ENCODE measurements around the gene BMERB1. TPM values are rescaled to one million over a fixed set of nuclear protein-coding genes. Genes with fewer than 3 reads are reported as not detected.

BMERB1 gene
- total and polyA plus RNA-seq, 9 of the 15 experiments (the other 6 are each of a cell fraction or from before 2014, with no cell fraction given): 0.29 to 2.9 (median 0.94) TPM

GRCh38 chr16:15576960-15577958, 142.9 kb downstream of the BMERB1 start (continued):
- peak in 1 of 2 experiments; percentile 72; a peak in 1 of 4 replicates for TF ChIP-seq ZNF639 (CRISPR knock-in tag; conservative IDR thresholded peaks at IDR 0.05 in 1 of 2, IDR thresholded peaks at IDR 0.05 in 1 of 2)
- TF ChIP-seq, protein P1, sequence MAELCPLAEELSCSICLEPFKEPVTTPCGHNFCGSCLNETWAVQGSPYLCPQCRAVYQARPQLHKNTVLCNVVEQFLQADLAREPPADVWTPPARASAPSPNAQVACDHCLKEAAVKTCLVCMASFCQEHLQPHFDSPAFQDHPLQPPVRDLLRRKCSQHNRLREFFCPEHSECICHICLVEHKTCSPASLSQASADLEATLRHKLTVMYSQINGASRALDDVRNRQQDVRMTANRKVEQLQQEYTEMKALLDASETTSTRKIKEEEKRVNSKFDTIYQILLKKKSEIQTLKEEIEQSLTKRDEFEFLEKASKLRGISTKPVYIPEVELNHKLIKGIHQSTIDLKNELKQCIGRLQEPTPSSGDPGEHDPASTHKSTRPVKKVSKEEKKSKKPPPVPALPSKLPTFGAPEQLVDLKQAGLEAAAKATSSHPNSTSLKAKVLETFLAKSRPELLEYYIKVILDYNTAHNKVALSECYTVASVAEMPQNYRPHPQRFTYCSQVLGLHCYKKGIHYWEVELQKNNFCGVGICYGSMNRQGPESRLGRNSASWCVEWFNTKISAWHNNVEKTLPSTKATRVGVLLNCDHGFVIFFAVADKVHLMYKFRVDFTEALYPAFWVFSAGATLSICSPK (IDR thresholded peaks at IDR 0.05; ENCODE audit: borderline replicate concordance): no peak
- TF ChIP-seq L3MBTL2 (IDR thresholded peaks at IDR 0.05): peak; percentile 81; the same call in 1 of the 2 replicates
- TF ChIP-seq ZBTB12 (CRISPR knock-in tag; IDR thresholded peaks at IDR 0.05): peak; percentile 31; the same call in 1 of the 2 replicates
- TF ChIP-seq, protein P2, sequence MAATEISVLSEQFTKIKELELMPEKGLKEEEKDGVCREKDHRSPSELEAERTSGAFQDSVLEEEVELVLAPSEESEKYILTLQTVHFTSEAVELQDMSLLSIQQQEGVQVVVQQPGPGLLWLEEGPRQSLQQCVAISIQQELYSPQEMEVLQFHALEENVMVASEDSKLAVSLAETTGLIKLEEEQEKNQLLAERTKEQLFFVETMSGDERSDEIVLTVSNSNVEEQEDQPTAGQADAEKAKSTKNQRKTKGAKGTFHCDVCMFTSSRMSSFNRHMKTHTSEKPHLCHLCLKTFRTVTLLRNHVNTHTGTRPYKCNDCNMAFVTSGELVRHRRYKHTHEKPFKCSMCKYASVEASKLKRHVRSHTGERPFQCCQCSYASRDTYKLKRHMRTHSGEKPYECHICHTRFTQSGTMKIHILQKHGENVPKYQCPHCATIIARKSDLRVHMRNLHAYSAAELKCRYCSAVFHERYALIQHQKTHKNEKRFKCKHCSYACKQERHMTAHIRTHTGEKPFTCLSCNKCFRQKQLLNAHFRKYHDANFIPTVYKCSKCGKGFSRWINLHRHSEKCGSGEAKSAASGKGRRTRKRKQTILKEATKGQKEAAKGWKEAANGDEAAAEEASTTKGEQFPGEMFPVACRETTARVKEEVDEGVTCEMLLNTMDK (IDR thresholded peaks at IDR 0.05; ENCODE audit: borderline replicate concordance, insufficient read depth, low read depth, low read length, poor library complexity, severe bottlenecking): no peak
- TF ChIP-seq, protein P3, sequence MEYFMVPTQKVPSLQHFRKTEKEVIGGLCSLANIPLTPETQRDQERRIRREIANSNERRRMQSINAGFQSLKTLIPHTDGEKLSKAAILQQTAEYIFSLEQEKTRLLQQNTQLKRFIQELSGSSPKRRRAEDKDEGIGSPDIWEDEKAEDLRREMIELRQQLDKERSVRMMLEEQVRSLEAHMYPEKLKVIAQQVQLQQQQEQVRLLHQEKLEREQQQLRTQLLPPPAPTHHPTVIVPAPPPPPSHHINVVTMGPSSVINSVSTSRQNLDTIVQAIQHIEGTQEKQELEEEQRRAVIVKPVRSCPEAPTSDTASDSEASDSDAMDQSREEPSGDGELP (CRISPR knock-in tag; IDR thresholded peaks at IDR 0.05; ENCODE audit: borderline replicate concordance): peak; percentile 77
- TF ChIP-seq, protein P4, sequence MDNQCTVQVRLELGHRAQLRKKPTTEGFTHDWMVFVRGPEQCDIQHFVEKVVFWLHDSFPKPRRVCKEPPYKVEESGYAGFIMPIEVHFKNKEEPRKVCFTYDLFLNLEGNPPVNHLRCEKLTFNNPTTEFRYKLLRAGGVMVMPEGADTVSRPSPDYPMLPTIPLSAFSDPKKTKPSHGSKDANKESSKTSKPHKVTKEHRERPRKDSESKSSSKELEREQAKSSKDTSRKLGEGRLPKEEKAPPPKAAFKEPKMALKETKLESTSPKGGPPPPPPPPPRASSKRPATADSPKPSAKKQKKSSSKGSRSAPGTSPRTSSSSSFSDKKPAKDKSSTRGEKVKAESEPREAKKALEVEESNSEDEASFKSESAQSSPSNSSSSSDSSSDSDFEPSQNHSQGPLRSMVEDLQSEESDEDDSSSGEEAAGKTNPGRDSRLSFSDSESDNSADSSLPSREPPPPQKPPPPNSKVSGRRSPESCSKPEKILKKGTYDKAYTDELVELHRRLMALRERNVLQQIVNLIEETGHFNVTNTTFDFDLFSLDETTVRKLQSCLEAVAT (IDR thresholded peaks at IDR 0.05): 0 out of 4 replicates have a peak, but pooled peaks of 1 of the 2 experiments have one; percentile 15
- TF ChIP-seq SRF (CRISPR knock-in tag; IDR thresholded peaks at IDR 0.05): peak in 1 of 2 experiments; percentile 40; a peak in 1 of 4 replicates
- TF ChIP-seq, protein P5, sequence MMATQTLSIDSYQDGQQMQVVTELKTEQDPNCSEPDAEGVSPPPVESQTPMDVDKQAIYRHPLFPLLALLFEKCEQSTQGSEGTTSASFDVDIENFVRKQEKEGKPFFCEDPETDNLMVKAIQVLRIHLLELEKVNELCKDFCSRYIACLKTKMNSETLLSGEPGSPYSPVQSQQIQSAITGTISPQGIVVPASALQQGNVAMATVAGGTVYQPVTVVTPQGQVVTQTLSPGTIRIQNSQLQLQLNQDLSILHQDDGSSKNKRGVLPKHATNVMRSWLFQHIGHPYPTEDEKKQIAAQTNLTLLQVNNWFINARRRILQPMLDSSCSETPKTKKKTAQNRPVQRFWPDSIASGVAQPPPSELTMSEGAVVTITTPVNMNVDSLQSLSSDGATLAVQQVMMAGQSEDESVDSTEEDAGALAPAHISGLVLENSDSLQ (IDR thresholded peaks at IDR 0.05): peak; percentile 31; the same call in 1 of the 2 replicates
- TF ChIP-seq RBBP5 (IDR thresholded peaks at IDR 0.05; ENCODE audit: borderline replicate concordance, insufficient read depth, low read length, poor library complexity, severe bottlenecking): no peak

Measured in K562 (cell line).